MM.1S (cell line): ENCODE measurements around the gene FLT1.

Experiments
- DNase-seq: peaks from one replicate; pipeline ENCODE4 v3.0.0-alpha.2; 2015
- H2AFZ ChIP-seq: fragments of 300-600 bp; sonication (generic); 2 replicates; pipeline ENCODE4 v1.6.0; 2016; ENCODE audit warnings: antibody characterized with exemption, low read length
- H3F3A ChIP-seq: fragments of 300-600 bp; sonication (generic); 2 replicates; pipeline ENCODE4 v1.6.1; 2016; ENCODE audit warnings: mild to moderate bottlenecking, antibody characterized with exemption, low read length, moderate library complexity, mixed read lengths; ENCODE audit not compliant: insufficient read depth
- H3K27ac ChIP-seq: fragments of 300-600 bp; sonication (generic); 2 replicates; pipeline ENCODE4 v1.5.1; 2016; ENCODE audit warnings: mild to moderate bottlenecking, low read length
- H3K27me3 ChIP-seq: fragments of 300-600 bp; sonication (generic); replicated peaks from 2 replicates; pipeline ENCODE4 v1.6.0; 2016; ENCODE audit warnings: low read length; ENCODE audit not compliant: insufficient read depth
- H3K36me3 ChIP-seq: fragments of 300-600 bp; sonication (generic); replicated peaks from 2 replicates; pipeline ENCODE4 v1.6.1; 2016; ENCODE audit warnings: mild to moderate bottlenecking, low read length, mixed read lengths; ENCODE audit not compliant: insufficient read depth
- H3K4me1 ChIP-seq: fragments of 300-600 bp; sonication (generic); 2 replicates; pipeline ENCODE4 v1.6.1; 2016; ENCODE audit warnings: low read length, mixed read lengths
- H3K4me2 ChIP-seq: fragments of 300-600 bp; sonication (generic); 2 replicates; pipeline ENCODE4 v1.6.0; 2016; ENCODE audit warnings: low read depth, low read length
- H3K4me3 ChIP-seq: fragments of 300-600 bp; sonication (generic); 2 replicates; pipeline ENCODE4 v1.5.1; 2016; ENCODE audit warnings: low read length, mixed read lengths
- H3K79me2 ChIP-seq: fragments of 300-600 bp; sonication (generic); 2 replicates; pipeline ENCODE4 v1.6.1; 2016; ENCODE audit warnings: mixed run types, low read length, mixed read lengths
- H3K9ac ChIP-seq: fragments of 300-600 bp; sonication (generic); 2 replicates; pipeline ENCODE4 v1.6.1; 2016; ENCODE audit warnings: low read length, mixed read lengths
- H3K9me2 ChIP-seq: fragments of 300-600 bp; sonication (generic); replicated peaks from 2 replicates; pipeline ENCODE4 v1.6.1; 2016; ENCODE audit warnings: mild to moderate bottlenecking, low read length, mixed read lengths; ENCODE audit not compliant: insufficient read depth
- H3K9me3 ChIP-seq: fragments of 300-600 bp; sonication (generic); replicated peaks from 2 replicates; pipeline ENCODE4 v1.6.1; 2016; ENCODE audit warnings: mild to moderate bottlenecking, low read length, mixed read lengths; ENCODE audit not compliant: insufficient read depth
- H4K20me1 ChIP-seq: fragments of 300-600 bp; sonication (generic); 2 replicates; pipeline ENCODE4 v1.6.1; 2016; ENCODE audit warnings: mild to moderate bottlenecking, low read length, moderate library complexity, mixed read lengths; ENCODE audit not compliant: insufficient read depth
- EZH2 ChIP-seq: fragments of 300-600 bp; sonication (generic); optimal IDR thresholded peaks from 2 replicates; pipeline ENCODE3; 2017; ENCODE audit warnings: low read depth, mild to moderate bottlenecking, antibody characterized with exemption, low read length, mixed read lengths
- EZH2phosphoT487 ChIP-seq: fragments of 300-600 bp; sonication (generic); IDR thresholded peaks from 2 replicates; pipeline ENCODE4 v1.6.1; 2018; ENCODE audit warnings: antibody characterized with exemption, low read length
- TF ChIP-seq, protein P1 (sequence below): fragments of 300-600 bp; sonication (generic); IDR thresholded peaks from 2 replicates; pipeline ENCODE4 v1.5.1; 2016; ENCODE audit warnings: antibody characterized with exemption, low read length, mixed read lengths

Gene FLT1

GRCh38 chr13:28485551-28485950 is 9.4 kb downstream of the FLT1 start:
- Histone ChIP-seq H3K36me3 (no peaks in the 10 kb centered on the region), H4K20me1 (no peaks in the 10 kb centered on the region)

GRCh38 chr13:28485097-28485496 is 9.8 kb downstream of the FLT1 start:
- TF ChIP-seq EZH2: no peak
- TF ChIP-seq, protein P1, sequence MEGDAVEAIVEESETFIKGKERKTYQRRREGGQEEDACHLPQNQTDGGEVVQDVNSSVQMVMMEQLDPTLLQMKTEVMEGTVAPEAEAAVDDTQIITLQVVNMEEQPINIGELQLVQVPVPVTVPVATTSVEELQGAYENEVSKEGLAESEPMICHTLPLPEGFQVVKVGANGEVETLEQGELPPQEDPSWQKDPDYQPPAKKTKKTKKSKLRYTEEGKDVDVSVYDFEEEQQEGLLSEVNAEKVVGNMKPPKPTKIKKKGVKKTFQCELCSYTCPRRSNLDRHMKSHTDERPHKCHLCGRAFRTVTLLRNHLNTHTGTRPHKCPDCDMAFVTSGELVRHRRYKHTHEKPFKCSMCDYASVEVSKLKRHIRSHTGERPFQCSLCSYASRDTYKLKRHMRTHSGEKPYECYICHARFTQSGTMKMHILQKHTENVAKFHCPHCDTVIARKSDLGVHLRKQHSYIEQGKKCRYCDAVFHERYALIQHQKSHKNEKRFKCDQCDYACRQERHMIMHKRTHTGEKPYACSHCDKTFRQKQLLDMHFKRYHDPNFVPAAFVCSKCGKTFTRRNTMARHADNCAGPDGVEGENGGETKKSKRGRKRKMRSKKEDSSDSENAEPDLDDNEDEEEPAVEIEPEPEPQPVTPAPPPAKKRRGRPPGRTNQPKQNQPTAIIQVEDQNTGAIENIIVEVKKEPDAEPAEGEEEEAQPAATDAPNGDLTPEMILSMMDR: no peak
- no peak for TF ChIP-seq EZH2phosphoT487
- no peak for DNase-seq
- H3K4me2 ChIP-seq: no peak overlapping the region
- H3K27me3 ChIP-seq: no peaks in the 10 kb centered on the region
- H3K79me2 ChIP-seq: no peaks in the 10 kb centered on the region
- H3K4me3 ChIP-seq: no peak overlapping the region
- H3K9me2 ChIP-seq: no peaks in the 10 kb centered on the region
- no peak overlapping the region for H3K9ac ChIP-seq
- H3K4me1 ChIP-seq: no peaks in the 10 kb centered on the region
- H2AFZ ChIP-seq: no peak overlapping the region
- H3F3A ChIP-seq: no peaks in the 10 kb centered on the region
- H3K27ac ChIP-seq: no peak overlapping the region
- H3K36me3 ChIP-seq: no peaks in the 10 kb centered on the region
- H3K9me3 ChIP-seq: no peaks in the 10 kb centered on the region
- no peaks in the 10 kb centered on the region for H4K20me1 ChIP-seq

More at GRCh38 chr13:28485551-28485950, 9.4 kb downstream of the FLT1 start:
- Histone ChIP-seq H3K4me1 (no peaks in the 10 kb centered on the region), H3K27ac (no peak overlapping the region), H3K9ac (no peak overlapping the region), H3K9me2 (no peaks in the 10 kb centered on the region), H3F3A (no peaks in the 10 kb centered on the region), H3K79me2 (no peaks in the 10 kb centered on the region), H3K4me2 (no peak overlapping the region), H3K9me3 (no peaks in the 10 kb centered on the region), H3K27me3 (no peaks in the 10 kb centered on the region), H2AFZ (no peak overlapping the region), H3K4me3 (no peak overlapping the region)
- no peak for DNase-seq
- TF ChIP-seq EZH2 (no peak), EZH2phosphoT487 (no peak)
- TF ChIP-seq, protein P1: no peak

DNA sequence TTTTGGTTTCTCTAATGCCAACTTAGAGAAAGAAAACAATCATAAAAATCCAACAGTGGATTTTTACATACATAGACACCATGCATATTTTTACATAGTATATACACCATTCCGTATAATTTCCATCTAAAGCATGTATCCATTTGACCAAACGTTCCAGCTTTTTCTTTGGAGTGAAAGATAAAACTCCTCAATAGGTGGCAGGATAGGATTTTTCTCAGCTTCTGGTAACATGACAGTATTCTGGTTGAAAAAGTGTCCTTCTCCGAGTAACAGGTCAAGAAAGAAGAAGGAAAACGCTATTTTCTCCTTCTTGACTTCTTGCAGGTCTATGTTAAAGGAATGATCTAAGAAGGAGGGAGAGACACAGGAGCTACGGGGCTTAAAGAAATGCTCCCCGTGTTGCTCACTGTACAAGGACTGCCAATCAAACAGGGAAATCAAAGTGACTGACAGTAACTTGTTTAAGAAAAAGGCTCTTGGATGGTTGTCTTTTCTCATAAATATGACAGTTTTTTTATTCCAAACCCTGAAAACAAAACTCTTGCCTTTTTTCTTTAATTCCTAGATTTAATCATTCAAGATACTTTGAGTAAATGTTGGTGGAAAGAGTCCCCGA is 11.5 kb downstream of the FLT1 start:
- no peaks in the 10 kb centered on the region for H3K9me2 ChIP-seq
- H3K4me2 ChIP-seq: no peak overlapping the region
- no peak overlapping the region for H2AFZ ChIP-seq
- TF ChIP-seq, protein P1: no peak
- TF ChIP-seq EZH2 (no peak), EZH2phosphoT487 (no peak)
- no peaks in the 10 kb centered on the region for H4K20me1 ChIP-seq
- no peak overlapping the region for H3K9ac ChIP-seq
- no peaks in the 10 kb centered on the region for H3F3A ChIP-seq
- H3K4me1 ChIP-seq: no peaks in the 10 kb centered on the region
- H3K9me3 ChIP-seq: no peaks in the 10 kb centered on the region
- H3K79me2 ChIP-seq: no peaks in the 10 kb centered on the region
- no peaks in the 10 kb centered on the region for H3K27me3 ChIP-seq
- no peaks in the 10 kb centered on the region for H3K36me3 ChIP-seq
- DNase-seq: no peak
- H3K27ac ChIP-seq: no peak overlapping the region
- no peak overlapping the region for H3K4me3 ChIP-seq
